ENCODE results near the gene SPATA32.

GRCh38 chr17:45241328-45242028, 20.4 kb downstream of the SPATA32 start:
- TF ChIP-seq POLR2A (IDR thresholded peaks at IDR 0.05) = no peak
- TF ChIP-seq, protein P1, sequence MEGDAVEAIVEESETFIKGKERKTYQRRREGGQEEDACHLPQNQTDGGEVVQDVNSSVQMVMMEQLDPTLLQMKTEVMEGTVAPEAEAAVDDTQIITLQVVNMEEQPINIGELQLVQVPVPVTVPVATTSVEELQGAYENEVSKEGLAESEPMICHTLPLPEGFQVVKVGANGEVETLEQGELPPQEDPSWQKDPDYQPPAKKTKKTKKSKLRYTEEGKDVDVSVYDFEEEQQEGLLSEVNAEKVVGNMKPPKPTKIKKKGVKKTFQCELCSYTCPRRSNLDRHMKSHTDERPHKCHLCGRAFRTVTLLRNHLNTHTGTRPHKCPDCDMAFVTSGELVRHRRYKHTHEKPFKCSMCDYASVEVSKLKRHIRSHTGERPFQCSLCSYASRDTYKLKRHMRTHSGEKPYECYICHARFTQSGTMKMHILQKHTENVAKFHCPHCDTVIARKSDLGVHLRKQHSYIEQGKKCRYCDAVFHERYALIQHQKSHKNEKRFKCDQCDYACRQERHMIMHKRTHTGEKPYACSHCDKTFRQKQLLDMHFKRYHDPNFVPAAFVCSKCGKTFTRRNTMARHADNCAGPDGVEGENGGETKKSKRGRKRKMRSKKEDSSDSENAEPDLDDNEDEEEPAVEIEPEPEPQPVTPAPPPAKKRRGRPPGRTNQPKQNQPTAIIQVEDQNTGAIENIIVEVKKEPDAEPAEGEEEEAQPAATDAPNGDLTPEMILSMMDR (IDR thresholded peaks at IDR 0.05) = no peak
